ENCODE results near the gene POU4F3.

The POU4F3 gene

DNA sequence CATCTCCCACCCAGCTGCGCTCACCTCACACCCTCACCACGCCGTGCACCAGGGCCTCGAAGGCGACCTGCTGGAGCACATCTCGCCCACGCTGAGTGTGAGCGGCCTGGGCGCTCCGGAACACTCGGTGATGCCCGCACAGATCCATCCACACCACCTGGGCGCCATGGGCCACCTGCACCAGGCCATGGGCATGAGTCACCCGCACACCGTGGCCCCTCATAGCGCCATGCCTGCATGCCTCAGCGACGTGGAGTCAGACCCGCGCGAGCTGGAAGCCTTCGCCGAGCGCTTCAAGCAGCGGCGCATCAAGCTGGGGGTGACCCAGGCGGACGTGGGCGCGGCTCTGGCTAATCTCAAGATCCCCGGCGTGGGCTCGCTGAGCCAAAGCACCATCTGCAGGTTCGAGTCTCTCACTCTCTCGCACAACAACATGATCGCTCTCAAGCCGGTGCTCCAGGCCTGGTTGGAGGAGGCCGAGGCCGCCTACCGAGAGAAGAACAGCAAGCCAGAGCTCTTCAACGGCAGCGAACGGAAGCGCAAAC lies 1.1 kb downstream of the POU4F3 start:
- no peak for DNase-seq (ENCODE audit: extremely low read depth, low read depth)
- TF ChIP-seq CTCF (IDR thresholded peaks at IDR 0.05; ENCODE audit: low read depth, low read length), result no peak

DNA sequence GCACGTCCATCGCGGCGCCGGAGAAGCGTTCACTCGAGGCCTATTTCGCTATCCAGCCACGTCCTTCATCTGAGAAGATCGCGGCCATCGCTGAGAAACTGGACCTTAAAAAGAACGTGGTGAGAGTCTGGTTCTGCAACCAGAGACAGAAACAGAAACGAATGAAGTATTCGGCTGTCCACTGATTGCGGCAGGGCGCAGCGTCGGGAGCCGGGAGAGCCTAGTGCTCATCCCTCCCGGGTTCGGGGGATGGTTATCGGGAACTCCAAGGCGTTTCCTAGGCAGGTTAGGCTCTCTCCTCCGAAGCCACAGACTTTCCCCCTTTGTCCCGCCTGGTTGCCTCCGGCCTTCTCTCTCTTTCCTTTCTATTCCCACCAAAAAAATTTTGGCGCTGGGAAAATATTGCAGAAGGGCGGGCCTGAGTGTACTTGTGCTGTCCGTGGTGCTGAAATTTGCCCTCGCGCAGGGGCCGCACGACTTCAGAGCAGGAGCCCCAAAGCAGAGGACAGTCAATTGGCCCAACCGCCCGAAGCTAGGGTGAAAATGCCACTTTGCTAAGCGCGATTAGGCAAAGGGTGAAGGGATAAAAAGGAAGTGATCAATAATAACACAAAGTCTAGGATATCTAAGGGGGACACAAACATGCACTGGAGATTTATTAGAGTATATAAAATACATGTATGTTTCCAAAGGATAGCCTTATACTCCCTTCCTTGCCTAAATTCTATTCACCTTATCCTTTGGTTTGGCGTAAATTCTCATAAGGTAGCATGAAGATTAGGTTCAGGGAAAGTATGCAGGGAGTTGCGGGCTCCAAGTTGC lies 1.8 kb downstream of the POU4F3 start:
- DNase-seq (ENCODE audit: extremely low read depth, low read depth), result peak; percentile 18
- TF ChIP-seq CTCF (IDR thresholded peaks at IDR 0.05; ENCODE audit: low read depth, low read length), result no peak

- no peak for TF ChIP-seq CTCF (IDR thresholded peaks at IDR 0.05; ENCODE audit: low read depth, low read length)
- no peak for DNase-seq (ENCODE audit: extremely low read depth, low read depth)
These were observed 3.2 kb downstream of the POU4F3 start for GRCh38 chr5:146341854-146342253.

GRCh38 chr5:146342519-146342881 lies 3.9 kb downstream of the POU4F3 start:
- no peak for DNase-seq (ENCODE audit: extremely low read depth, low read depth)
- no peak for TF ChIP-seq CTCF (IDR thresholded peaks at IDR 0.05; ENCODE audit: low read depth, low read length)

DNA sequence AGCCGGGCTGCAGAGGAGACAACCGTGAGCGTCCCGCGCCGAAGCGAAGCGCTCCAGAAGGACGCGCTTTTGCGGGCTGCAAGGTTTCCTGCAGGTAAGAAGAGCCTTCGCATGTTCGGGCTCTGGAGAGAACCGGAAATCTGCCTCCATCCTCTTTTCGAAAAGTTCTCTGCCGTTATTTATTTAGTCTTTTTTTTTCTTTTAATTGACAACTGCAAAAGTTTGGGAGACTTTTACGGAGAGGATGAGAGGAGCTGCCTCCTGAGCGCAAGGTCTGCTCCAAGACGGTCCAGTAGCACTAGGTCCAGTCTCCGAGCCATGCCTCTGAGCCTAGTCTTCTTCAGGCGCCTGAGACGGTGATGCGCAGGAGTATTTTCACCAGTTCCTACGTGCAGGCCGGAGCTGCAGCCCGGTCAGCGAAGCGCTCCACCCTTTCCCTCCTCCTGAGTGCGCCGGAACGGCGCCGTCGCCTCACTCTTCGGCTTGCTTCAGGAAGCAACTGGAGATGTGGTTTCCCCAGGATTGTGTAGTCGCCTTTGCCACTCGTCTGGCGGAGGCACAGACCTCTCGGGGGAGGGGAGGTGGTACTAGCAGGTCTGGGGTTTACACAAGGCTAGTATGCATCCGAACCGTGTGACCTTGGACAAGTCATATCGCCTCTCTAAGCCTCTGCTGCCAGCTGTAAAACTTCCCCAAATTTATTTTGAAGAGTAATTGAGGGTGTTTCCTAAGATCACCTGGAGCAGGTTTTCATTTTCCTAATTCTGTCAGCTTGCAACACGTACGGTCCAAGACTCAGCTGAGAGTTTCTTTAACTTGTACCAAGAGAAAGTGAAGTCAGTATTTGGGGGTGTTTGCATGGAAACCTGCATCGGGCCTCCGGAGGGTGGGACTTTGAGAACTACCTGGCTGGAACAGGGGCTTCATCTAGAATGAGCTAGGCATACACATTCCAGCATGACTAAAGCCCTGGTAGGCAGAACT lies 4.5 kb downstream of the POU4F3 start:
- DNase-seq (ENCODE audit: extremely low read depth, low read depth), result no peak
- TF ChIP-seq CTCF (IDR thresholded peaks at IDR 0.05; ENCODE audit: low read depth, low read length), result no peak

DNA sequence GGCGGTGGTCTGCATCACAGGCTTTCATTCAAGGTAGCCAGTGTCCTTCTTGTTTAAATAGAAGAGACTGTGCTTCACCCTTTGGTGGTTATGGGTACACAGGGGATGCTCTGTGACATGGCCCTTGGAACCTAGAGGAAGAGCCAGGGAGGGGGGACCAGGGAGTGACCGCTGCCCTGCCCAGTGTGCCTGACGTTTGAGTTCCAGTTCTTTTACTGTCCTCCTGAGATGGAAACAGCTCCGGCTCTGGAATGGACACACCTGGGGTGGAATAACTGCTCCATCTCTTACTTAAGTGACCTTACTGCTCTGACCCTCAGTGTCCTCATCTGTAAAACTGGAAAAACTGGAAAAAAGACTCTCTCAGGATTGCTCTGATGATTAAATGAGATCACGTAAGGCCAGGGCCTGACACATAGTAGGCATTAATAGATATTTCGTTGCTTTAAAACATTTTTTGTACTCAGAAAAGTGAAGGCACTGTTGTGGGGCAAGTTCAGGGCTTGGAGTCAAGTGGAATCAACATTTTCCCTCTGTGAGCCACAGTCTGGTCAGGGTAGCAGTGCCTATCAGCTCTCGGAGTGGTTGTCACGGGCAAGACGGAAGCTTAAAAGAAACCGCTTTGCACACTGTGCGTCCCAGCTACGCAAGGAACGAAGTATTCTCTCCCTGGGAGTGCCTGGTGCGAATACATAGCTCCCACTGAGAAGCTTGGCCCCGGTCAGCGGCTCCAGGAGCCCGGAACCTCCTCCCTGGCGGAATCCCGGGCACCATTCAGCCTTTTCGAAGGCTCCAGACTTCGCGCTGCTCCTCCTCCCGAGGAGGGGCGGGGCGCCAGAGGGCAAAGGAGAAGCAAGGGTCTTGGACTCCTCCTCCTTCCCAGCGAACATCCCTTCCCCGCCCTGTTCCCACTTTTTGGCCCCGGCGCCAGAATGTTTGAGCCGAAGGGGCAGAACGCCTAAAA lies 5.8 kb downstream of the POU4F3 start:
- DNase-seq (ENCODE audit: extremely low read depth, low read depth), result no peak
- TF ChIP-seq CTCF (IDR thresholded peaks at IDR 0.05; ENCODE audit: low read depth, low read length), result no peak
